HL-60/S4 treated with phorbol 12-myristate 13-acetate at 8.2 ng/mL for 4 days and 3 days (cell line): ENCODE measurements around the gene P2RX4.

Experiments used
- in situ Hi-C: fragments of 300-500 bp; cut with MboI; formaldehyde crosslinking; loops from 2 replicates; pipeline ENCODE4 v1.15.0; 2022; ENCODE audit warnings: low sequenced_read_pairs

Gene P2RX4

GRCh38 chr12:121218588-121219352 is 8.8 kb downstream of the P2RX4 start:
- in situ Hi-C loops, result no loop called here

- in situ Hi-C loops, result no loop called here
Observed at GRCh38 chr12:121219353-121219986, 9.5 kb downstream of the P2RX4 start.

GRCh38 chr12:121222847-121223246 is 12.9 kb downstream of the P2RX4 start:
- in situ Hi-C loops, result no loop called here

- in situ Hi-C loops, result no loop called here
Observed at GRCh38 chr12:121223292-121224285, 13.7 kb downstream of the P2RX4 start.

- in situ Hi-C loops, result no loop called here
Observed at GRCh38 chr12:121224591-121224990, 14.7 kb downstream of the P2RX4 start.

- in situ Hi-C loops, result loop anchor here (25.0 kb wide), 1 partner anchor 164 kb away; no protein-coding TSS in a partner anchor
Observed at GRCh38 chr12:121226399-121226798, 16.5 kb downstream of the P2RX4 start.

- in situ Hi-C loops, result loop anchor here (25.0 kb wide), 1 partner anchor 165 kb away; no protein-coding TSS in a partner anchor
Observed at GRCh38 chr12:121226871-121227270, 16.9 kb downstream of the P2RX4 start.

GRCh38 chr12:121227294-121227693 is 17.4 kb downstream of the P2RX4 start:
- in situ Hi-C loops, result loop anchor here (25.0 kb wide), 1 partner anchor 165 kb away; no protein-coding TSS in a partner anchor

- in situ Hi-C loops, result loop anchor here (25.0 kb wide), 1 partner anchor 167 kb away; no protein-coding TSS in a partner anchor
Observed at GRCh38 chr12:121228919-121229665, 19.2 kb downstream of the P2RX4 start.

GRCh38 chr12:121229826-121230537 is 20.1 kb downstream of the P2RX4 start:
- in situ Hi-C loops, result loop anchor here (25.0 kb wide), 1 partner anchor 168 kb away; no protein-coding TSS in a partner anchor

- in situ Hi-C loops, result loop anchor here (25.0 kb wide), 1 partner anchor 168 kb away; no protein-coding TSS in a partner anchor
Observed at GRCh38 chr12:121230538-121230907, 20.6 kb downstream of the P2RX4 start.

- in situ Hi-C loops, result loop anchor here (25.0 kb wide), 1 partner anchor 170 kb away; no protein-coding TSS in a partner anchor
Observed at GRCh38 chr12:121232163-121232562, 22.2 kb downstream of the P2RX4 start.

GRCh38 chr12:121232977-121233627 is 23.2 kb downstream of the P2RX4 start:
- in situ Hi-C loops, result loop anchor here (25.0 kb wide), 1 partner anchor 171 kb away; no protein-coding TSS in a partner anchor

GRCh38 chr12:121233628-121234020 is 23.7 kb downstream of the P2RX4 start:
- in situ Hi-C loops, result loop anchor here (25.0 kb wide), 1 partner anchor 171 kb away; no protein-coding TSS in a partner anchor

- in situ Hi-C loops, result loop anchor here (25.0 kb wide), 1 partner anchor 174 kb away; no protein-coding TSS in a partner anchor
Observed at GRCh38 chr12:121236776-121237175, 26.8 kb downstream of the P2RX4 start.

- in situ Hi-C loops, result loop anchor here (25.0 kb wide), 1 partner anchor 175 kb away; no protein-coding TSS in a partner anchor
Observed at GRCh38 chr12:121237415-121237814, 27.5 kb downstream of the P2RX4 start.

GRCh38 chr12:121238086-121238485 is 28.2 kb downstream of the P2RX4 start:
- in situ Hi-C loops, result loop anchor here (25.0 kb wide), 1 partner anchor 176 kb away; no protein-coding TSS in a partner anchor

- in situ Hi-C loops, result loop anchor here (25.0 kb wide), 1 partner anchor 176 kb away; no protein-coding TSS in a partner anchor
Observed at GRCh38 chr12:121238604-121239350, 28.8 kb downstream of the P2RX4 start.
